Measurements from ENCODE around the gene ITPRIPL2.

Gene ITPRIPL2

GRCh38 chr16:19123535-19124178 lies 9.9 kb downstream of the ITPRIPL2 start:
- TF ChIP-seq CTCF (IDR thresholded peaks at IDR 0.05; ENCODE audit: insufficient read depth, low read depth, low read length, missing control alignments): no peak
- H3K4me3 ChIP-seq (ENCODE audit: low read depth, low read length): no peak overlapping the region
- DNase-seq (ENCODE audit: low read depth): no peak

DNA sequence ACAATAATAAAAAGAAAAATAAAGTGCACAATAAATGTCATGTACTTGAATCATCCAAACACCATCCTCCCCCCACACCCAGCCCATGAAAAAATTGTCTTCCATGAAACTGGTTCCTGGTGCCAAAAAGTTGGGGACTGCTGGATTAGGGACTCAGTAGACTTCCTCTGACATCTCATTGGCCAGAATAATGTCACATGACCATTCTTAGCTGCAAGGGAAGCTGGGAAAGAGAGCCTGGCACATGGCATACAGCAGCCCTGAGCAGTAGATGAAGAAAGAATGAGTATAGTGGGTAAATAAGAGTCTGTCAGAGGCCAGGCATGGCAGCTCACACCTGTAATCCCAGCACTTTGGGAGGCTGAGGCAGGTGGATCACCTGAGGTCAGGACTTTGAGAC lies 12.5 kb downstream of the ITPRIPL2 start:
- no peak overlapping the region for H3K4me3 ChIP-seq (ENCODE audit: low read depth, low read length)
- no peak for TF ChIP-seq CTCF (IDR thresholded peaks at IDR 0.05; ENCODE audit: insufficient read depth, low read depth, low read length, missing control alignments)
- DNase-seq (ENCODE audit: low read depth): no peak

GRCh38 chr16:19127205-19127604 lies 13.4 kb downstream of the ITPRIPL2 start:
- no peak overlapping the region for H3K4me3 ChIP-seq (ENCODE audit: low read depth, low read length)
- TF ChIP-seq CTCF (IDR thresholded peaks at IDR 0.05; ENCODE audit: insufficient read depth, low read depth, low read length, missing control alignments): no peak
- DNase-seq (ENCODE audit: low read depth): peak; percentile 80

DNA sequence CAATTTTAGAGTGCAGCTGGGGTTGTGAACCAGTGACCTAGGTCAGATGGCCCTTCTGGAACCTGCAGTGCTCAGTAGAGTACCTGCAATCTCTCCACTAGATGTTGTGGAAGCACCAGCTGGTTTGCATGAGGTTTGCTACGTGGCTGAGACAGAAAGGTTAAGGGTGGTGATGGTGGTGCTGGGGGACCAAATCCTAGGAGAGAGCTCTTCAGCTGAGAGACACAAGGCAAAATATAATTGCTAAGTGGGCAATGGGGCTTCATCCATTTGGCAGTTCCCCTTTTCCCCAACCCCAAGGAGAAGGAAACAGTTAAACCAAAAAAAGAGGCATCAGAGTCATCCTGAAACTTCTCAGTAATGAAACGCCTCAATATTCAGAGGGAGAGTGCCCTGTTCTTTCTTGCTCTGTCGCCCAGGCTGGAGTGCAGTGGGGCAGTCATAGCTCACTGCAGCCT lies 13.9 kb downstream of the ITPRIPL2 start:
- no peak overlapping the region for H3K4me3 ChIP-seq (ENCODE audit: low read depth, low read length)
- peak; percentile 76 for DNase-seq (ENCODE audit: low read depth)
- no peak for TF ChIP-seq CTCF (IDR thresholded peaks at IDR 0.05; ENCODE audit: insufficient read depth, low read depth, low read length, missing control alignments)

DNA sequence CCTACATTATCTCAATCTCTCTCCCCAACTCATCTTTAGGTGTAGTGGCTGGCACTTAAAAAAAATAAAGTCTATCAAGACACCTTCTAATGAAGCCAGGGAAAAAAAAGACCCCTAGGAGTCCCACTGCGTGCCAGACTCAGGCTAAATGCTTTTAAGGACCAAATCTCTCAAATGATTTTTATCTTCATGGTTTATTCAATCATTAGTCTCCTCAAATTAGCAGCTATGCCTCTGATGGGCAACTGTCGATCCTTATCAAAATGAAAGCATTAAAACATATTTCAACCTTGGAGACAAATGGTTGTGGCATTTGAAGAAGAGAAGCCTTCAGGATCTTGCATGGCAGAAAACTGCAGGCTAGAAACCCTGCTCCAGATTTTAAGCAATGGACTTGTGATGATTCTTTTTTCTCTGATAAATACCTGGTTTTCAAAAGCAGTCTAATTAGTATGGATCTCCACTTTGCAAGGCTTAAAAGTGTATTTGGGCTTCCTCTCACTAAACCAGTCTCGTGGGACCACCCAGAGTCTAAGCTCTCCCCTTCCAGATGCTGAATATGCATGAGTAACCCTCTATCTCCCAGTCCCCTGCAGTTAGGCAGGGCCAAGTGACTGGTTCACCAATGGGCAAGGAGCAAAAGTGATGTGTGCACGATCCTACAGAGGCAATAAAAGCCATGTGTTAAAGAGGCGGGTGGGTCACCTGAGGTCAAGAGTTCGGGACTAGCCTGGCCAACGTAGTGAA lies 14.9 kb downstream of the ITPRIPL2 start:
- DNase-seq (ENCODE audit: low read depth): no peak
- no peak for TF ChIP-seq CTCF (IDR thresholded peaks at IDR 0.05; ENCODE audit: insufficient read depth, low read depth, low read length, missing control alignments)
- H3K4me3 ChIP-seq (ENCODE audit: low read depth, low read length): no peak overlapping the region; the same call in 1 of the 2 replicates

- no peak for DNase-seq (ENCODE audit: low read depth)
- H3K4me3 ChIP-seq (ENCODE audit: low read depth, low read length): no peak overlapping the region
- no peak for TF ChIP-seq CTCF (IDR thresholded peaks at IDR 0.05; ENCODE audit: insufficient read depth, low read depth, low read length, missing control alignments)
Observed at GRCh38 chr16:19130385-19130784, 16.6 kb downstream of the ITPRIPL2 start.

Measured in GM12865 (cell line).